Measurements from ENCODE around the gene VGLL4. TPM values are rescaled to one million over a fixed set of nuclear protein-coding genes. Genes with fewer than 3 reads are reported as not detected.

The VGLL4 gene
- polyA plus RNA-seq, 1 donor (not counting 4 experiments of a cell fraction or from before 2014, with no cell fraction given): 32.6 TPM

GRCh38 chr3:11569156-11569741, 74.5 kb downstream of the VGLL4 start:
- H2AFZ ChIP-seq (ENCODE audit: control insufficient read depth, low read length): no peak overlapping the region
- H3K27ac ChIP-seq (ENCODE audit: control insufficient read depth, insufficient read depth, low read length): peak overlapping the region; percentile 43
- dilution Hi-C loops (cut with MboI; ENCODE audit: extremely low pct_ligation_motif_present, low sequenced_read_pairs): no loop called here
- H3K4me2 ChIP-seq (ENCODE audit: control insufficient read depth, extremely low read depth, insufficient read depth, low read depth, low read length): peak overlapping the region; percentile 0
- H3K4me1 ChIP-seq (ENCODE audit: control insufficient read depth, extremely low read depth, insufficient read depth, low read length): peaks cover 19% of the 10 kb centered on the region
- H3K36me3 ChIP-seq (ENCODE audit: control insufficient read depth in 2 of 2, extremely low read depth in 1 of 2, insufficient read depth in 2 of 2, low read length in 2 of 2): peaks cover 11 to 16% of the 10 kb centered on the region in 2 experiments
- DNase-seq (ENCODE audit: low read depth, low spot score): no peak
- peak overlapping the region; percentile 6 for H3K9ac ChIP-seq (ENCODE audit: control insufficient read depth, extremely low read depth, insufficient read depth, low read length)
- FAIRE-seq: no peak
- H3K9me3 ChIP-seq (ENCODE audit: control insufficient read depth, low read depth, low read length): no peaks in the 10 kb centered on the region
- H3K4me3 ChIP-seq (ENCODE audit: control insufficient read depth in 2 of 3, extremely low read depth in 1 of 3, insufficient read depth in 2 of 3, low read depth in 1 of 3, low read length in 3 of 3): no peak overlapping the region
- no peak for TF ChIP-seq EZH2 (IDR thresholded peaks at IDR 0.05; ENCODE audit: low read length)
- no peak for TF ChIP-seq CTCF (optimal IDR thresholded peaks at IDR 0.05 in 1 of 3, IDR thresholded peaks at IDR 0.05 in 1 of 3, conservative IDR thresholded peaks at IDR 0.05 in 1 of 3; ENCODE audit: extremely low read depth in 1 of 3, insufficient read depth in 2 of 3, low read length in 3 of 3)
- H3K9me1 ChIP-seq (ENCODE audit: control insufficient read depth, extremely low read depth, insufficient read depth, low read length): no peaks in the 10 kb centered on the region
- peaks cover 3% of the 10 kb centered on the region for H4K20me1 ChIP-seq (ENCODE audit: control insufficient read depth, extremely low read depth, insufficient read depth, low read length)
- H3K79me2 ChIP-seq (ENCODE audit: control insufficient read depth, insufficient read depth, low read length): peaks cover 45% of the 10 kb centered on the region
- H3K27me3 ChIP-seq (ENCODE audit: control insufficient read depth, extremely low read depth, insufficient read depth, low read length): no peaks in the 10 kb centered on the region

- peaks cover 22% of the 10 kb centered on the region for H3K4me1 ChIP-seq (ENCODE audit: control insufficient read depth, extremely low read depth, insufficient read depth, low read length)
- dilution Hi-C loops (cut with MboI; ENCODE audit: extremely low pct_ligation_motif_present, low sequenced_read_pairs): no loop called here
- no peaks in the 10 kb centered on the region for H3K9me1 ChIP-seq (ENCODE audit: control insufficient read depth, extremely low read depth, insufficient read depth, low read length)
- no peak for FAIRE-seq
- H4K20me1 ChIP-seq (ENCODE audit: control insufficient read depth, extremely low read depth, insufficient read depth, low read length): peaks cover 3% of the 10 kb centered on the region
- H3K36me3 ChIP-seq (ENCODE audit: control insufficient read depth in 2 of 2, extremely low read depth in 1 of 2, insufficient read depth in 2 of 2, low read length in 2 of 2): peaks cover 9 to 17% of the 10 kb centered on the region in 2 experiments
- H3K79me2 ChIP-seq (ENCODE audit: control insufficient read depth, insufficient read depth, low read length): peaks cover 42% of the 10 kb centered on the region
- H3K27ac ChIP-seq (ENCODE audit: control insufficient read depth, insufficient read depth, low read length): peak overlapping the region; percentile 43
- no peak overlapping the region for H3K4me3 ChIP-seq (ENCODE audit: control insufficient read depth in 2 of 3, extremely low read depth in 1 of 3, insufficient read depth in 2 of 3, low read depth in 1 of 3, low read length in 3 of 3)
- H3K4me2 ChIP-seq (ENCODE audit: control insufficient read depth, extremely low read depth, insufficient read depth, low read depth, low read length): peak overlapping the region; percentile 0
- H3K27me3 ChIP-seq (ENCODE audit: control insufficient read depth, extremely low read depth, insufficient read depth, low read length): no peaks in the 10 kb centered on the region
- H3K9ac ChIP-seq (ENCODE audit: control insufficient read depth, extremely low read depth, insufficient read depth, low read length): peak overlapping the region; percentile 29
- DNase-seq (ENCODE audit: low read depth, low spot score): peak; percentile 30
- no peaks in the 10 kb centered on the region for H3K9me3 ChIP-seq (ENCODE audit: control insufficient read depth, low read depth, low read length)
- H2AFZ ChIP-seq (ENCODE audit: control insufficient read depth, low read length): no peak overlapping the region
- TF ChIP-seq CTCF (optimal IDR thresholded peaks at IDR 0.05 in 1 of 3, IDR thresholded peaks at IDR 0.05 in 1 of 3, conservative IDR thresholded peaks at IDR 0.05 in 1 of 3; ENCODE audit: extremely low read depth in 1 of 3, insufficient read depth in 2 of 3, low read length in 3 of 3) (no peak), EZH2 (IDR thresholded peaks at IDR 0.05; ENCODE audit: low read length) (no peak)
Observed at GRCh38 chr3:11568503-11569155, 75.1 kb downstream of the VGLL4 start.

All from keratinocyte (primary cell).